Lower leg skin (tissue), 3 donors: ENCODE measurements around the gene BLMH.

ENCODE experiments used
- POLR2A ChIP-seq, 2 donors: fragments of 450-650 bp; IDR thresholded peaks; one replicate each; pipeline ENCODE4 v1.6.1; 2016 to 2017; ENCODE audit warnings: antibody characterized with exemption in 2 of 2, mild to moderate bottlenecking in 1 of 2, moderate library complexity in 1 of 2
- TF ChIP-seq, protein P1 (sequence below), 3 donors: fragments of 450-650 bp; IDR thresholded peaks; one replicate each; pipeline ENCODE4 v1.5.1; 2016; ENCODE audit warnings: antibody characterized with exemption in 3 of 3, mild to moderate bottlenecking in 3 of 3, moderate library complexity in 2 of 3

DNA sequence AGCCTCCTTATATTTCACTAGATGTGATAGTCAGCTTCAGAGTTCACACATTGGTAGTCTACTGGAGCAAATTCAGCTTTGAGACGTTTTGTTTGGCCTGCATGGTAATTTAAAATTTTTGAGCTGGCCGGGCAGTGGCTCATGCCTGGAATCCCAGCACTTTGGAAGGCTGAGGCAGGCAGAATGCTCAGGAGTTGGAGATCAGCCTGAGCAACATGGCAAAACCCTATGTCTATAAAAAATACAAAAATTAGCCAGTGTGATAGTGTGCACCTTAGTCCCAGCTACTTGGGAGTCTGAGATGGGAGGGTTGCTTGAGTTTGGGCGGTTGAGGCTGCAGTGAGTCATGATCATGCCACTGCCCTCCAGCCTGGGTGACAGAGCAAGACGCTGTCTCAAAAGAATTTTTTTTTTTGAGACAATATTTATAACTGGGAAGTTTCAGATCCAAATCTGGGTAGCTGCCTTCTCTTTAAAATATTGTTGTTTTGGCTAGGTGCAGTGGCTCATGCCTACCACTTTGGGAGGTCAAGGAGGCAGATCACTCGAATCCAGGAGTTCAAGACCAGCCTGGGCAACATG lies 4.8 kb upstream of the BLMH start:
- no peak for TF ChIP-seq POLR2A (IDR thresholded peaks at IDR 0.05)
- TF ChIP-seq, protein P1, sequence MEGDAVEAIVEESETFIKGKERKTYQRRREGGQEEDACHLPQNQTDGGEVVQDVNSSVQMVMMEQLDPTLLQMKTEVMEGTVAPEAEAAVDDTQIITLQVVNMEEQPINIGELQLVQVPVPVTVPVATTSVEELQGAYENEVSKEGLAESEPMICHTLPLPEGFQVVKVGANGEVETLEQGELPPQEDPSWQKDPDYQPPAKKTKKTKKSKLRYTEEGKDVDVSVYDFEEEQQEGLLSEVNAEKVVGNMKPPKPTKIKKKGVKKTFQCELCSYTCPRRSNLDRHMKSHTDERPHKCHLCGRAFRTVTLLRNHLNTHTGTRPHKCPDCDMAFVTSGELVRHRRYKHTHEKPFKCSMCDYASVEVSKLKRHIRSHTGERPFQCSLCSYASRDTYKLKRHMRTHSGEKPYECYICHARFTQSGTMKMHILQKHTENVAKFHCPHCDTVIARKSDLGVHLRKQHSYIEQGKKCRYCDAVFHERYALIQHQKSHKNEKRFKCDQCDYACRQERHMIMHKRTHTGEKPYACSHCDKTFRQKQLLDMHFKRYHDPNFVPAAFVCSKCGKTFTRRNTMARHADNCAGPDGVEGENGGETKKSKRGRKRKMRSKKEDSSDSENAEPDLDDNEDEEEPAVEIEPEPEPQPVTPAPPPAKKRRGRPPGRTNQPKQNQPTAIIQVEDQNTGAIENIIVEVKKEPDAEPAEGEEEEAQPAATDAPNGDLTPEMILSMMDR (IDR thresholded peaks at IDR 0.05): no peak
